ENCODE measurements around the gene FGF16. TPM values are rescaled to one million over a fixed set of nuclear protein-coding genes. Genes with fewer than 3 reads are reported as not detected.

Gene FGF16
- polyA plus RNA-seq, 1 donor = not detected

- H3K4me3 ChIP-seq (ENCODE audit: low read length) = no peak overlapping the region
- no peaks in the 10 kb centered on the region for H3K36me3 ChIP-seq (ENCODE audit: control insufficient read depth, insufficient read depth, low read length)
- H3K27ac ChIP-seq (ENCODE audit: low read length) = no peak overlapping the region
- H3K4me1 ChIP-seq (ENCODE audit: control insufficient read depth, insufficient read depth, low read length) = no peaks in the 10 kb centered on the region
- no peak for DNase-seq
- no CpG with 5 or more reads among the region's 1 CpG for WGBS (ENCODE audit: insufficient coverage, low lambda C conversion rate)
- H3K27me3 ChIP-seq (ENCODE audit: control insufficient read depth, insufficient read depth, low read length) = no peaks in the 10 kb centered on the region
- no peaks in the 10 kb centered on the region for H3K9me3 ChIP-seq (ENCODE audit: control insufficient read depth, low read depth, low read length)
Measured at GRCh38 chrX:77428551-77428950, 18.6 kb upstream of the FGF16 start.

GRCh38 chrX:77431227-77431626, 16.0 kb upstream of the FGF16 start:
- no peak for DNase-seq
- H3K9me3 ChIP-seq (ENCODE audit: control insufficient read depth, low read depth, low read length) = no peaks in the 10 kb centered on the region
- no peaks in the 10 kb centered on the region for H3K4me1 ChIP-seq (ENCODE audit: control insufficient read depth, insufficient read depth, low read length)
- no peaks in the 10 kb centered on the region for H3K27me3 ChIP-seq (ENCODE audit: control insufficient read depth, insufficient read depth, low read length)
- no peak overlapping the region for H3K27ac ChIP-seq (ENCODE audit: low read length)
- WGBS (ENCODE audit: insufficient coverage, low lambda C conversion rate) = no CpG with 5 or more reads among the region's 5 CpGs
- H3K4me3 ChIP-seq (ENCODE audit: low read length) = no peak overlapping the region
- no peaks in the 10 kb centered on the region for H3K36me3 ChIP-seq (ENCODE audit: control insufficient read depth, insufficient read depth, low read length)

GRCh38 chrX:77433001-77433400, 14.2 kb upstream of the FGF16 start:
- WGBS (ENCODE audit: insufficient coverage, low lambda C conversion rate) = no CpG with 5 or more reads among the region's 1 CpG
- Histone ChIP-seq H3K9me3 (ENCODE audit: control insufficient read depth, low read depth, low read length) (no peaks in the 10 kb centered on the region), H3K27me3 (ENCODE audit: control insufficient read depth, insufficient read depth, low read length) (no peaks in the 10 kb centered on the region), H3K4me3 (ENCODE audit: low read length) (no peak overlapping the region), H3K27ac (ENCODE audit: low read length) (no peak overlapping the region), H3K36me3 (ENCODE audit: control insufficient read depth, insufficient read depth, low read length) (no peaks in the 10 kb centered on the region), H3K4me1 (ENCODE audit: control insufficient read depth, insufficient read depth, low read length) (no peaks in the 10 kb centered on the region)
- DNase-seq = no peak

- WGBS (ENCODE audit: insufficient coverage, low lambda C conversion rate) = no CpG with 5 or more reads among the region's 3 CpGs
- DNase-seq = no peak
- Histone ChIP-seq H3K27me3 (ENCODE audit: control insufficient read depth, insufficient read depth, low read length) (no peaks in the 10 kb centered on the region), H3K4me3 (ENCODE audit: low read length) (no peak overlapping the region), H3K27ac (ENCODE audit: low read length) (no peak overlapping the region), H3K36me3 (ENCODE audit: control insufficient read depth, insufficient read depth, low read length) (no peaks in the 10 kb centered on the region), H3K4me1 (ENCODE audit: control insufficient read depth, insufficient read depth, low read length) (no peaks in the 10 kb centered on the region), H3K9me3 (ENCODE audit: control insufficient read depth, low read depth, low read length) (no peaks in the 10 kb centered on the region)
Measured at GRCh38 chrX:77434962-77435361, 12.2 kb upstream of the FGF16 start.

- DNase-seq = no peak
- H3K36me3 ChIP-seq (ENCODE audit: control insufficient read depth, insufficient read depth, low read length) = no peaks in the 10 kb centered on the region
- no peaks in the 10 kb centered on the region for H3K9me3 ChIP-seq (ENCODE audit: control insufficient read depth, low read depth, low read length)
- H3K27me3 ChIP-seq (ENCODE audit: control insufficient read depth, insufficient read depth, low read length) = no peaks in the 10 kb centered on the region
- H3K4me3 ChIP-seq (ENCODE audit: low read length) = no peak overlapping the region
- no peak overlapping the region for H3K27ac ChIP-seq (ENCODE audit: low read length)
- H3K4me1 ChIP-seq (ENCODE audit: control insufficient read depth, insufficient read depth, low read length) = no peaks in the 10 kb centered on the region
Measured at GRCh38 chrX:77436271-77436670, 10.9 kb upstream of the FGF16 start.

- Histone ChIP-seq H3K27ac (ENCODE audit: low read length) (no peak overlapping the region), H3K36me3 (ENCODE audit: control insufficient read depth, insufficient read depth, low read length) (no peaks in the 10 kb centered on the region), H3K4me3 (ENCODE audit: low read length) (no peak overlapping the region), H3K4me1 (ENCODE audit: control insufficient read depth, insufficient read depth, low read length) (no peaks in the 10 kb centered on the region), H3K9me3 (ENCODE audit: control insufficient read depth, low read depth, low read length) (no peaks in the 10 kb centered on the region), H3K27me3 (ENCODE audit: control insufficient read depth, insufficient read depth, low read length) (no peaks in the 10 kb centered on the region)
- no CpG with 5 or more reads among the region's 1 CpG for WGBS (ENCODE audit: insufficient coverage, low lambda C conversion rate)
- no peak for DNase-seq
Measured at GRCh38 chrX:77436682-77437081, 10.5 kb upstream of the FGF16 start.

- no peaks in the 10 kb centered on the region for H3K4me1 ChIP-seq (ENCODE audit: control insufficient read depth, insufficient read depth, low read length)
Measured at GRCh38 chrX:77440330-77440729, 6.9 kb upstream of the FGF16 start.

GRCh38 chrX:77441033-77441432, 6.2 kb upstream of the FGF16 start:
- Histone ChIP-seq H3K27ac (ENCODE audit: low read length) (no peak overlapping the region), H3K36me3 (ENCODE audit: control insufficient read depth, insufficient read depth, low read length) (no peaks in the 10 kb centered on the region), H3K9me3 (ENCODE audit: control insufficient read depth, low read depth, low read length) (no peaks in the 10 kb centered on the region), H3K4me3 (ENCODE audit: low read length) (no peak overlapping the region), H3K4me1 (ENCODE audit: control insufficient read depth, insufficient read depth, low read length) (no peaks in the 10 kb centered on the region), H3K27me3 (ENCODE audit: control insufficient read depth, insufficient read depth, low read length) (peaks cover 7% of the 10 kb centered on the region)
- WGBS (ENCODE audit: insufficient coverage, low lambda C conversion rate) = no CpG with 5 or more reads among the region's 1 CpG
- DNase-seq = no peak

More at GRCh38 chrX:77440330-77440729, 6.9 kb upstream of the FGF16 start:
- WGBS (ENCODE audit: insufficient coverage, low lambda C conversion rate) = no CpG with 5 or more reads among the region's 4 CpGs
- Histone ChIP-seq H3K36me3 (ENCODE audit: control insufficient read depth, insufficient read depth, low read length) (no peaks in the 10 kb centered on the region), H3K27ac (ENCODE audit: low read length) (no peak overlapping the region), H3K27me3 (ENCODE audit: control insufficient read depth, insufficient read depth, low read length) (peaks cover 2% of the 10 kb centered on the region), H3K4me3 (ENCODE audit: low read length) (no peak overlapping the region), H3K9me3 (ENCODE audit: control insufficient read depth, low read depth, low read length) (no peaks in the 10 kb centered on the region)
- no peak for DNase-seq

- Histone ChIP-seq H3K4me1 (ENCODE audit: control insufficient read depth, insufficient read depth, low read length) (no peaks in the 10 kb centered on the region), H3K36me3 (ENCODE audit: control insufficient read depth, insufficient read depth, low read length) (no peaks in the 10 kb centered on the region), H3K9me3 (ENCODE audit: control insufficient read depth, low read depth, low read length) (no peaks in the 10 kb centered on the region), H3K27ac (ENCODE audit: low read length) (no peak overlapping the region), H3K27me3 (ENCODE audit: control insufficient read depth, insufficient read depth, low read length) (peaks cover 10% of the 10 kb centered on the region), H3K4me3 (ENCODE audit: low read length) (no peak overlapping the region)
- no peak for DNase-seq
Measured at GRCh38 chrX:77441479-77441878, 5.7 kb upstream of the FGF16 start.

GRCh38 chrX:77442728-77443127, 4.5 kb upstream of the FGF16 start:
- no peak for DNase-seq
- no peak overlapping the region for H3K4me3 ChIP-seq (ENCODE audit: low read length)

GRCh38 chrX:77444075-77444474, 3.1 kb upstream of the FGF16 start:
- DNase-seq = no peak
- WGBS (ENCODE audit: insufficient coverage, low lambda C conversion rate) = no CpG with 5 or more reads among the region's 1 CpG
- Histone ChIP-seq H3K27me3 (ENCODE audit: control insufficient read depth, insufficient read depth, low read length) (peaks cover 27% of the 10 kb centered on the region), H3K4me3 (ENCODE audit: low read length) (no peak overlapping the region), H3K9me3 (ENCODE audit: control insufficient read depth, low read depth, low read length) (no peaks in the 10 kb centered on the region), H3K36me3 (ENCODE audit: control insufficient read depth, insufficient read depth, low read length) (no peaks in the 10 kb centered on the region), H3K27ac (ENCODE audit: low read length) (no peak overlapping the region), H3K4me1 (ENCODE audit: control insufficient read depth, insufficient read depth, low read length) (no peaks in the 10 kb centered on the region)

More at GRCh38 chrX:77442728-77443127, 4.5 kb upstream of the FGF16 start:
- Histone ChIP-seq H3K36me3 (ENCODE audit: control insufficient read depth, insufficient read depth, low read length) (no peaks in the 10 kb centered on the region), H3K27ac (ENCODE audit: low read length) (no peak overlapping the region), H3K4me1 (ENCODE audit: control insufficient read depth, insufficient read depth, low read length) (no peaks in the 10 kb centered on the region), H3K27me3 (ENCODE audit: control insufficient read depth, insufficient read depth, low read length) (peaks cover 21% of the 10 kb centered on the region), H3K9me3 (ENCODE audit: control insufficient read depth, low read depth, low read length) (no peaks in the 10 kb centered on the region)
- no CpG with 5 or more reads among the region's 1 CpG for WGBS (ENCODE audit: insufficient coverage, low lambda C conversion rate)
